IMR-90 (cell line): Measurements from ENCODE around the gene EXOC4. TPM values are rescaled to one million over a fixed set of nuclear protein-coding genes. Genes with fewer than 3 reads are reported as not detected.

Experiments used
- ATAC-seq: fragments of 200-7000 bp; cut with Tn5 transposase; 2 replicates; pipeline ENCODE4 v1.9.1; 2020; ENCODE audit warnings: low read depth, mild to moderate bottlenecking, moderate library complexity
- BruUV-seq: library from RNA; stranded (reverse); fragments of 400-500 nt; replicated peaks from 2 replicates; lab custom pipeline; 2021; lab: Mats Ljungman, UMichigan
- CTCF ChIA-PET: fragments of 300-600 bp; formaldehyde crosslinking; extraction: SDS; loops from one replicate; lab custom pipeline; 2021; ENCODE audit warnings: antibody characterized with exemption; lab: Yijun Ruan, JAX
- POLR2A ChIA-PET: fragments of 300-600 bp; sonication (Branson Sonifier 250); formaldehyde crosslinking; loops from one replicate; lab custom pipeline; 2022; ENCODE audit warnings: antibody characterized with exemption; ENCODE audit not compliant: unreplicated experiment; lab: Charles Lee
- DNase-seq: peaks from one replicate; pipeline ENCODE4 v3.0.0; 2013
- H2AFZ ChIP-seq: replicated peaks from 2 replicates; pipeline ENCODE3; 2013; ENCODE audit warnings: low read length, mild to moderate bottlenecking; ENCODE audit not compliant: poor library complexity
- H2AK5ac ChIP-seq: 2 replicates; pipeline ENCODE4 v1.6.1; 2013; ENCODE audit warnings: low read depth, low read length, inconsistent platforms
- H2AK9ac ChIP-seq: replicated peaks from 2 replicates; pipeline ENCODE3; 2013; ENCODE audit warnings: mild to moderate bottlenecking, low read depth, low read length, moderate library complexity; ENCODE audit not compliant: poor library complexity
- H2BK120ac ChIP-seq: 2 replicates; pipeline ENCODE4 v1.6.1; 2013; ENCODE audit warnings: low read depth, low read length, inconsistent platforms
- H2BK15ac ChIP-seq: 3 replicates; pipeline ENCODE4 v1.6.1; 2013; ENCODE audit warnings: low read depth, low read length, inconsistent platforms
- H2BK20ac ChIP-seq: 2 replicates; pipeline ENCODE4 v1.6.1; 2013; ENCODE audit warnings: low read depth, mild to moderate bottlenecking, inconsistent platforms, low read length, moderate library complexity
- H2BK5ac ChIP-seq: 2 replicates; pipeline ENCODE4 v1.6.1; 2013; ENCODE audit warnings: mild to moderate bottlenecking, low read depth, low read length, inconsistent platforms; ENCODE audit not compliant: poor library complexity, severe bottlenecking
- H3K14ac ChIP-seq: replicated peaks from 2 replicates; pipeline ENCODE4 v1.6.1; 2013; ENCODE audit warnings: low read depth, low read length, inconsistent platforms
- H3K18ac ChIP-seq: 2 replicates; pipeline ENCODE4 v1.6.1; 2013; ENCODE audit warnings: low read depth, low read length, control low read depth
- H3K23ac ChIP-seq: 2 replicates; pipeline ENCODE4 v1.6.1; 2013; ENCODE audit warnings: low read depth, low read length, inconsistent platforms
- H3K27ac ChIP-seq: 2 replicates; pipeline ENCODE4 v1.5.1; 2013; ENCODE audit warnings: mild to moderate bottlenecking, control low read depth, low read length; ENCODE audit not compliant: insufficient read depth
- H3K27me3 ChIP-seq: 2 replicates; pipeline ENCODE4 v1.6.1; 2013; ENCODE audit warnings: low read length; ENCODE audit not compliant: control insufficient read depth, insufficient read depth
- H3K36me3 ChIP-seq: 2 replicates; pipeline ENCODE4 v1.6.1; 2013; ENCODE audit warnings: low read length, mixed read lengths; ENCODE audit not compliant: control insufficient read depth, insufficient read depth
- H3K4ac ChIP-seq: 2 replicates; pipeline ENCODE4 v1.6.1; 2013; ENCODE audit warnings: low read depth, low read length, inconsistent platforms
- H3K4me1 ChIP-seq: 2 replicates; pipeline ENCODE4 v1.6.1; 2013; ENCODE audit warnings: low read length, mixed read lengths; ENCODE audit not compliant: control insufficient read depth, insufficient read depth
- H3K4me2 ChIP-seq: 2 replicates; pipeline ENCODE4 v1.6.1; 2013; ENCODE audit warnings: low read depth, mild to moderate bottlenecking, control low read depth, low read length, moderate library complexity
- H3K4me3 ChIP-seq: 2 replicates; pipeline ENCODE4 v1.5.1; 2013; ENCODE audit warnings: low read depth, mild to moderate bottlenecking, control low read depth, low read length, moderate library complexity; ENCODE audit not compliant: insufficient read depth
- H3K56ac ChIP-seq: 2 replicates; pipeline ENCODE4 v1.6.1; 2013; ENCODE audit warnings: low read length, inconsistent platforms; ENCODE audit not compliant: insufficient read depth; ENCODE audit errors: extremely low read depth
- H3K79me1 ChIP-seq, 2 experiments: 2 replicates each; pipeline ENCODE4 v1.6.1; 2013; ENCODE audit warnings: low read length in 2 of 2, inconsistent platforms in 1 of 2, low read depth in 1 of 2
- H3K9ac ChIP-seq: 2 replicates; pipeline ENCODE4 v1.6.1; 2013; ENCODE audit warnings: low read depth, low read length, control low read depth
- H3K9me1 ChIP-seq: 2 replicates; pipeline ENCODE4 v1.6.1; 2013; ENCODE audit warnings: low read length, inconsistent platforms; ENCODE audit not compliant: insufficient read depth
- H3K9me3 ChIP-seq: 2 replicates; pipeline ENCODE4 v1.6.1; 2013; ENCODE audit warnings: low read length; ENCODE audit not compliant: control insufficient read depth, insufficient read depth
- H4K20me1 ChIP-seq: 2 replicates; pipeline ENCODE4 v1.6.1; 2013; ENCODE audit warnings: low read length, inconsistent platforms; ENCODE audit not compliant: insufficient read depth
- H4K5ac ChIP-seq: 2 replicates; pipeline ENCODE4 v1.6.1; 2013; ENCODE audit warnings: mild to moderate bottlenecking, low read depth, low read length, control low read depth
- H4K8ac ChIP-seq, 2 experiments: 2 replicates each; pipeline ENCODE4 v1.6.1; 2013; ENCODE audit warnings: low read depth in 2 of 2, low read length in 2 of 2, control low read depth in 1 of 2, inconsistent platforms in 1 of 2
- H4K91ac ChIP-seq: 2 replicates; pipeline ENCODE4 v1.6.1; 2013; ENCODE audit warnings: low read depth, low read length, inconsistent platforms; ENCODE audit not compliant: insufficient read depth
- CEBPB ChIP-seq: IDR thresholded peaks from 2 replicates; pipeline ENCODE4 v1.6.1; 2012; ENCODE audit warnings: low read depth, low read length, improper control_type of control experiment
- CHD1 ChIP-seq: IDR thresholded peaks from 2 replicates; pipeline ENCODE4 v1.6.1; 2012; ENCODE audit warnings: low read depth, low read length, improper control_type of control experiment
- CTCF ChIP-seq: conservative IDR thresholded peaks from 2 replicates; pipeline ENCODE4 v1.5.1; 2012; ENCODE audit warnings: mild to moderate bottlenecking, low read depth, low read length, improper control_type of control experiment
- ELK1 ChIP-seq: fragments of 150-350 bp; IDR thresholded peaks from 2 replicates; pipeline ENCODE4 v1.6.1; 2016; ENCODE audit warnings: low read depth, mild to moderate bottlenecking, low read length, moderate library complexity, borderline replicate concordance
- FOS ChIP-seq: fragments of 150-350 bp; IDR thresholded peaks from 2 replicates; pipeline ENCODE4 v1.6.1; 2016; ENCODE audit warnings: low read depth, low read length
- MAZ ChIP-seq: IDR thresholded peaks from 2 replicates; pipeline ENCODE4 v1.6.1; 2012; ENCODE audit warnings: low read depth, mild to moderate bottlenecking, low read length, improper control_type of control experiment, moderate library complexity, borderline replicate concordance
- MXI1 ChIP-seq: IDR thresholded peaks from 2 replicates; pipeline ENCODE4 v1.6.1; 2012; ENCODE audit warnings: low read depth, mild to moderate bottlenecking, low read length, moderate library complexity, borderline replicate concordance
- POLR2A ChIP-seq: IDR thresholded peaks from 2 replicates; pipeline ENCODE4 v1.6.1; 2012; ENCODE audit warnings: mild to moderate bottlenecking, low read depth, low read length
- RAD21 ChIP-seq: IDR thresholded peaks from 2 replicates; pipeline ENCODE4 v1.6.1; 2012; ENCODE audit warnings: low read length, improper control_type of control experiment
- RCOR1 ChIP-seq: IDR thresholded peaks from 2 replicates; pipeline ENCODE4 v1.6.1; 2012; ENCODE audit warnings: mild to moderate bottlenecking, low read length, improper control_type of control experiment; ENCODE audit not compliant: insufficient replicate concordance
- RFX5 ChIP-seq: IDR thresholded peaks from 2 replicates; pipeline ENCODE4 v1.8.0; 2012; ENCODE audit warnings: low read depth, mild to moderate bottlenecking, low read length, moderate library complexity
- SMC3 ChIP-seq: fragments of 150-350 bp; IDR thresholded peaks from 2 replicates; pipeline ENCODE4 v1.6.1; 2016; ENCODE audit warnings: low read depth, mild to moderate bottlenecking, antibody characterized with exemption, low read length, moderate library complexity
- USF2 ChIP-seq: fragments of 150-350 bp; IDR thresholded peaks from 2 replicates; pipeline ENCODE4 v1.6.1; 2017; ENCODE audit warnings: mild to moderate bottlenecking, antibody characterized with exemption, low read length, low read depth
- WGBS, 2 experiments: methylation state at CpG; one replicate each; pipeline versions ENCODE4 v1.1.5 to v1.1.7; 2013; ENCODE audit warnings: missing lambda C conversion rate in 2 of 2; ENCODE audit not compliant: insufficient read length in 1 of 2; ENCODE audit errors: extremely low coverage in 2 of 2; 5-methylcytosine and 5-hydroxymethylcytosine counted together
- dilution Hi-C: fragments of 300-500 bp; cut with HindIII; formaldehyde crosslinking; loops from one replicate; pipeline ENCODE4 v1.14.3; 2018; ENCODE audit warnings: low sequenced_read_pairs; ENCODE audit not compliant: unreplicated experiment
- in situ Hi-C: fragments of 300-500 bp; cut with MboI; formaldehyde crosslinking; loops from 3 replicates; pipeline ENCODE4 v1.14.3; 2019; ENCODE audit warnings: low sequenced_read_pairs, inconsistent platforms, mixed read lengths
- intact Hi-C: fragments of 100-400 bp; cut with micrococcal nuclease; formaldehyde crosslinking; loops from 2 replicates; pipeline ENCODE4 v1.10.0; 2022
- polyA plus RNA-seq, 3 experiments: library from polyadenylated mRNA; depleted of rRNA; stranded (reverse); fragments of >200 nt; gene quantifications; 2 replicates each; pipeline ENCODE4 v1.2.3, GENCODE V29; 2012; ENCODE audit warnings: low replicate concordance in 1 of 3
- total RNA-seq: library from RNA; depleted of rRNA; stranded (reverse); fragments of >200 nt; gene quantifications from 2 replicates; pipeline ENCODE4 v1.2.3, GENCODE V29; 2012

The EXOC4 gene
- total and polyA plus RNA-seq, 2 of the 4 experiments (the other 2 are of a cell fraction) = 25.4 to 94.6 TPM

GRCh38 chr7:133369130-133369529, 116.3 kb downstream of the EXOC4 start (continued):
- TF ChIP-seq CHD1 = no peak

GRCh38 chr7:133371616-133372015, 118.7 kb downstream of the EXOC4 start:
- Histone ChIP-seq H4K20me1 (no peaks in the 10 kb centered on the region), H2BK15ac (no peak overlapping the region), H3K27ac (no peak overlapping the region), H3K23ac (no peak overlapping the region), H3K9ac (no peak overlapping the region), H3K4me2 (no peak overlapping the region), H2BK5ac (no peak overlapping the region), H2AFZ (no peak overlapping the region), H3K9me1 (peaks cover 7% of the 10 kb centered on the region), H3K4me1 (peaks cover 2% of the 10 kb centered on the region; the same call in 1 of the 2 replicates), H2AK5ac (no peak overlapping the region), H3K18ac (no peak overlapping the region), H4K91ac (no peak overlapping the region), H3K36me3 (0 out of 2 replicates have a peak, but pooled peaks cover 2% of the 10 kb centered on the region), H2BK120ac (no peak overlapping the region), H4K5ac (no peak overlapping the region), H2AK9ac (no peak overlapping the region), H3K79me1 (peaks cover 17 to 19% of the 10 kb centered on the region in 2 experiments), H3K9me3 (no peaks in the 10 kb centered on the region), H3K4me3 (no peak overlapping the region), H3K4ac (no peak overlapping the region), H2BK20ac (no peak overlapping the region), H3K14ac (no peak overlapping the region), H3K56ac (no peak overlapping the region), H3K27me3 (no peaks in the 10 kb centered on the region), H4K8ac (no peak overlapping the region)
- ATAC-seq (no peak), DNase-seq (no peak)
- no TSS peak for BruUV-seq
- in situ Hi-C loops (no loop called here), dilution Hi-C loops (no loop called here), intact Hi-C loops (no loop called here)
- POLR2A ChIA-PET = no interaction called here
- CTCF ChIA-PET = interaction anchor here (1.0 kb wide), 1 partner anchor 63 kb away, joined by 3 read pairs; no protein-coding TSS in a partner anchor
- no CpG with 5 or more reads among the region's 4 CpGs for WGBS, 2 experiments
- TF ChIP-seq MXI1 = no peak
- no peak for TF ChIP-seq FOS
- TF ChIP-seq MAZ = no peak
- no peak for TF ChIP-seq CTCF
- TF ChIP-seq RCOR1 = no peak
- no peak for TF ChIP-seq POLR2A
- TF ChIP-seq RAD21 = no peak
- TF ChIP-seq RFX5 = no peak
- no peak for TF ChIP-seq SMC3
- TF ChIP-seq ELK1 = no peak
- TF ChIP-seq CEBPB = no peak
- TF ChIP-seq USF2 = no peak
- no peak for TF ChIP-seq CHD1
